ENCODE measurements around the gene EPS8L1.
"Not testable (repeated sequence)": the region's sequence is repeated elsewhere in the genome, so short reads cannot be mapped to it uniquely, and the experiment has no call there.

The EPS8L1 gene

DNA sequence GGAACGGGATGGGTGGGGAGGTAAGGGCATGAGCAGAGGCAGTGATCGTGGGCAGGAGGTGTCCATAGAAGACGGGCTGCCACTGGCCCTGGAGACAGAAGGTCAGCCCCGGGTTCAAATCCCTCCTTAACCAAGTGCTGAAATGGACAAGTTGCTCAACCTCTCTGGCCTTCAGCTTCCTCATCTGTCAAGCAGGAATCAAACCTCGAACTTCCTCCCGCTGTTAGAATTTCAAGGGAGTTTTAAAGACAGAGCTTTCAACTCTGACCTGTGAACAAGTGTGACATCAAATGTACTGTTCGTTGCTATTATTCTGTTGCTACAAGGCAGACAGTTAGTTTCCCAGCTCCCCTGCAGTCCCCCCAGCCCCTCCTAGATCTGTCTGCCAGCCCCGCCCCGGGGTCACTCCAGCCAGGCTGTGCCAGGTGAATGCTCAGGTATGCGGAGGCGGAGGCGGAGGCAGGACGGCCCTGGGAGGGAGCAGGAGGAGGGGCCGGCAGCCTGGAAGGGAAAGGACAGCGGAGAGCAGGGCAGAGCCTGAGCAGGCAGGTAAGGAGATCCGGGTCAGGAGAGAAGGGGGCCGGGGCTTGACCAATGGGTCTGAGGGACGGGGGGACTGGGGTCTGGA lies at the start of gene EPS8L1:
TSS of gene EPS8L1 (plus strand) at position 499 of the 628 bp plus-strand sequence. CDS start 576 bp downstream, outside the sequence.
- no peak for DNase-seq

- DNase-seq = not testable (repeated sequence)
Observed at GRCh38 chr19:55027140-55027471, 48.6 kb upstream of the EPS8L1 start.

- no peak for DNase-seq
Observed at GRCh38 chr19:55027472-55028337, 48.0 kb upstream of the EPS8L1 start.

GRCh38 chr19:55028757-55029156 lies 46.9 kb upstream of the EPS8L1 start:
- DNase-seq = no peak

GRCh38 chr19:55031178-55031577 lies 44.5 kb upstream of the EPS8L1 start:
- no peak for DNase-seq

- no peak for DNase-seq
Observed at GRCh38 chr19:55032170-55032800, 43.4 kb upstream of the EPS8L1 start.

DNA sequence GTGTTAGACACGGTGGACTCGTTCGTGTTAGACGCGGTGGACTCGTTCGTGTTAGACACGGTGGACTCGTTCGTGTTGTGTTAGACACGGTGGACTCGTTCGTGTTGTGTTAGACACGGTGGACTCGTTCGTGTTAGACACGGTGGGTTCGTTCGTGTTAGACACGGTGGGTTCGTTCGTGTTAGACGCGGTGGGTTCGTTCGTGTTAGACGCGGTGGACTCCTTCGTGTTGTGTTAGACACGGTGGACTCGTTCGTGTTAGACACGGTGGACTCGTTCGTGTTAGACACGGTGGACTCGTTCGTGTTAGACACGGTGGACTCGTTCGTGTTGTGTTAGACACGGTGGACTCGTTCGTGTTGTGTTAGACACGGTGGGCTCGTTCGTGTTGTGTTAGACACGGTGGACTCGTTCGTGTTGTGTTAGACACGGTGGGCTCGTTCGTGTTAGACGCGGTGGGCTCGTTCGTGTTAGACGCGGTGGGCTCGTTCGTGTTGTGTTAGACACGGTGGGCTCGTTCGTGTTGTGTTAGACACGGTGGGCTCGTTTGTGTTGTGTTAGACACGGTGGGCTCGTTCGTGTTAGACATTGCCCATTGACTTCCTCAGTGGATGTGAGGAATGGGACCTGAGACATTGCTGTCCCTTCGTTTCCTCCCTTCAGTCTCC lies 42.6 kb upstream of the EPS8L1 start:
- not testable (repeated sequence) for DNase-seq

GRCh38 chr19:55034751-55035150 lies 40.9 kb upstream of the EPS8L1 start:
- no peak for DNase-seq

GRCh38 chr19:55036058-55036457 lies 39.6 kb upstream of the EPS8L1 start:
- no peak for DNase-seq

DNA sequence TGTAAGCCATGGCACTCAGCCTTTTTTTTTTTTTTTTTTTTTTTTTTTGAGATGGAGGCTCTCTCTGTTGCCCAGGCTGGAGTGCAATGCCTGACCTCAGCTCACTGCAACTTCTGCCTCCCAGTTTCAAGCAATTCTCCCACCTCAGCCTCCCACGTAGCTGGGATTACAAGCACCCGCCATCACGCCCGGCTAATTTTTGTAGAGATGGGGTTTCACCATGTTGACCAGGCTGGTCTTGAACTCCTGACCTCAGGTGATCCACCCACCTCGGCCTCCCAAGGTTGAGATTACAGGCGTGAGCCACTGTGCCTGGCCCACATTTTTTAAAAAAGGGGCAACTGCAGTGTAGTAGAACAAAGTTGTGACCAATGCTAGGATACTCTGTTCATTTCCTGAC lies 38.1 kb upstream of the EPS8L1 start:
- not testable (repeated sequence) for DNase-seq

GRCh38 chr19:55040654-55041053 lies 35.0 kb upstream of the EPS8L1 start:
- DNase-seq = not testable (repeated sequence)

- no peak for DNase-seq
Observed at GRCh38 chr19:55041244-55041626, 34.4 kb upstream of the EPS8L1 start.

DNA sequence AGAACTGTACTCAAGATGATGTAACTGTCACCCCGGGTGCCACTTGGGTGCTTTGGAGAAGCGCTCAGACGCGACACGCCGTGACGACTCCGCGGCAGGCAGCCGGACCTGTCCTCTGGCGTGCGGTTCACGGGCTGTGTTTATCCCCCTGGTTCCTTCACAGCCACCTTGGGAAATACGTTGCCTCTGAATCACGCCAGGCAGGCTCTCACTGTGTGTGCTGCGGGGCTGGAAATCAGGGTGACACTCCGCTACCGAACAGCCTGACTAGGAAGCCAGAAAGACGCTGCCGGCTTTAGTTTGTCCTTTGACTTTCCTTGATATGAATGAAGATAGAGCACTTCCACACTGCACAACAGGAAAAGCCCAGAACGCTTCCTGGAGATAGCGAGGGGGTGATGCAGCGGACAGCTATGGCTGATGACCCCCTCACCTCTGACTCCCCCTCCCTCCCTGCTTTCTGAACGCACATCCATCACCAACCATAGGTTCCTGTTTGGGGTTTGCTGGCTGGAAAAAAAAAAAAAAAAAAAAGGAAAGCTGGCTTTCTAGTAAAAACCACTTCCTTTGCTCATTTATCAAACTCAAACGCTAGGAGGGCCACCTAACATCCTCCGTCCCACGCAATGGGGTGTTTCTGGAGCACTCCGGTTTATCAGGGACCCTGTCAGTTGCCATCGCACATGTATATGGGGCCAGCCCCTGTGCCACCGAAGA lies 33.9 kb upstream of the EPS8L1 start:
- peak; percentile 48 for DNase-seq

- DNase-seq = no peak
Observed at GRCh38 chr19:55042344-55042678, 33.4 kb upstream of the EPS8L1 start.

DNA sequence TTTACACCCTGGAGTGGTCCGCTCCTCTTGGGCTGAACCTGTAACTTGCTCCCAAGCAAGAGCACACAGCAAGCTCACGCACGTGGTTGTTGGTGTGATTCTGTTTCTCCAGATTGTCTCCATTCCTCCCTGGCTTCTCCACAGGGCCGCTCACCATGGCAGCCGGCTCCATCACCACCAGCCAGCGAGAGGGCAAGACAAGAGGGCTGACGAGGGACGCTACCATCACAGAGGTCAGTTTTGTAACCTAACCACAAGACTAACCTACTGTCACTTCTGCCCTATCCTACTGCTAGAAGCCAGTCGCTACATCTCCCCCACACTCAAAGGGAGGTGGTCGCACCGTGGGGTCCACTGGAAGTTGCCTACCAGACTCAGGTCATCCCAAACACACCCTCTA lies 33.0 kb upstream of the EPS8L1 start:
- no peak for DNase-seq

- DNase-seq = no peak
Observed at GRCh38 chr19:55044286-55044685, 31.4 kb upstream of the EPS8L1 start.

- no peak for DNase-seq
Observed at GRCh38 chr19:55044771-55045716, 30.6 kb upstream of the EPS8L1 start.

DNA sequence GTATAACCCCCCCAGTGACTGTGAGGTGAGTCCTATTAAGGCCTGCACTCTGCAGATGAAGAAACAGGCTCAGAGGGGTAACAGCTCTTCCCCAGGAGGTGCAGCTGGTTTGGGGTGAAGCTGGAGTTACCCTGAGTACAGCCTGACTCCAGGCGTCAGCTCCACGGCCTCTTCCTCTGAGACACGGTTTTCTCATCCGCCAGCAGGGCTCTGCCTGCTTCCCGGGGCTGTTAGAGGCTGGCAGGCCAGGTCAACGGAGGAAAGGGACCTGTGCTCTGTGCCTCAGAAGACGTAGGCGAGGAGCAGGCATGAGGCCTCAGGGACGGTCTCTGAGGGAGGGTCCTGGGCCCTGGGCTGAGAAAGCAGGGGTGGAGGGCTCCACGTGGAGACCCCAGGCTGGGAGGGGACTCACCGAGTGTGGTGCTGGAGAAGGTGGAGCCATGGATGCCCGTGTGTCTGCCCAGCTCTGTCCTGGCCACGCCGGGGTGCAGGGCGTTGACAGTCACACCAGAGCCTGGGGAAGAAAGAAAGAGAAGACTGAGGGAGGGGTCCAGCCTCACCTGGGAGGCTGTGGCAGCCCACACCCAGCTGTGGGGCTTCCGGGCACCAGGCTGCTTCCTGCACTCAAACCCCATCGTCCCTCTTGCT lies 28.6 kb upstream of the EPS8L1 start:
- DNase-seq = no peak

DNA sequence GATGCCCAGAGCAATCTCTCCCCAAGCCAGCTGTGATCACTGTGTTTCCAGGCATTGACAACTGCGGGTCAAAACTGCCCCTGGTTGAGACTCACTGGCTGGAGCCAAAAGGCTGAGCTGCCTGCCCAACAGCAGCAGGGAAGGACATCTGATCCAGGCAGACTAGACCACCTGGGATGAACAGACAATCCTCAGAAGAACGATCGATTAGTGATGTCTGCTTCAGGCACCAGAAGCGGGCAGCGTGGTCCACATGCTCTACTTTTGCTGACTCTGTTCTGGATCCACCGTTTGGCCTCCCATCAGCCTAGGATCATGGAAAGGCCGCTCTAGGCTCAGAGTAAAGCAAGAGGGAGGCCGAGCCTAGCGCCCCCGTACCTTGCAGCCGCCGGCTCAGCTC lies 27.7 kb upstream of the EPS8L1 start:
- no peak for DNase-seq

GRCh38 chr19:55048446-55048845 lies 27.2 kb upstream of the EPS8L1 start:
- no peak for DNase-seq

Data from activated CD4-positive, alpha-beta T cell treated with anti-CD3 and anti-CD28 coated beads, Interleukin-10, Interleukin-2, amounts not matched to agents 100 ng/mL and 50 ng/mL, durations not matched to agents 16 hours and 8 hours (primary cell).